Esophagus (tissue), 2 donors: ENCODE results near the gene TMEM30A. TPM values are rescaled to one million over a fixed set of nuclear protein-coding genes. Genes with fewer than 3 reads are reported as not detected.

ENCODE experiments used
- H3K27ac ChIP-seq, 2 donors: one replicate each; pipeline ENCODE4 v1.5.1; 2013; ENCODE audit warnings: low read depth in 2 of 2, mild to moderate bottlenecking in 2 of 2, inconsistent platforms in 1 of 2, low read length in 1 of 2, moderate library complexity in 1 of 2
- H3K27me3 ChIP-seq, 2 donors: one replicate each; pipeline ENCODE4 v1.6.1; 2013; ENCODE audit warnings: low read length in 2 of 2, control low read depth in 1 of 2, mild to moderate bottlenecking in 1 of 2; ENCODE audit not compliant: insufficient read depth in 2 of 2, control insufficient read depth in 1 of 2
- H3K36me3 ChIP-seq, 2 donors: one replicate each; pipeline ENCODE4 v1.6.1; 2013; ENCODE audit warnings: low read length in 1 of 2; ENCODE audit not compliant: control insufficient read depth in 2 of 2, insufficient read depth in 2 of 2
- H3K4me1 ChIP-seq, 2 donors: one replicate each; pipeline ENCODE4 v1.6.1; 2013; ENCODE audit warnings: low read length in 1 of 2; ENCODE audit not compliant: control insufficient read depth in 2 of 2, insufficient read depth in 2 of 2
- H3K4me3 ChIP-seq, 2 donors: one replicate each; pipeline ENCODE4 v1.5.1; 2013; ENCODE audit warnings: low read length in 2 of 2, mild to moderate bottlenecking in 2 of 2, low read depth in 1 of 2, moderate library complexity in 1 of 2
- H3K9me3 ChIP-seq, 2 donors: one replicate each; pipeline ENCODE4 v1.6.1; 2013; ENCODE audit warnings: mild to moderate bottlenecking in 2 of 2, low read depth in 1 of 2, low read length in 1 of 2, moderate library complexity in 1 of 2; ENCODE audit not compliant: control insufficient read depth in 2 of 2, insufficient read depth in 1 of 2
- WGBS, 2 donors: extraction: QIAGEN DNeasy Blood & Tissue Kit; methylation state at CpG; one replicate each; pipeline ENCODE4 v1.1.7; 2013; 5-methylcytosine and 5-hydroxymethylcytosine counted together
- polyA plus RNA-seq, 2 donors: library from polyadenylated mRNA; stranded (reverse); fragments of 200-250 nt; gene quantifications; one replicate each; pipeline ENCODE4 v1.2.3, GENCODE V29; 2013
- donor health status: healthy with polysubstance abuse.
- donor health status: Bipolar disorder and iron deficiency.

The TMEM30A gene
- polyA plus RNA-seq, 2 donors = 27.4 to 32.9 TPM

DNA sequence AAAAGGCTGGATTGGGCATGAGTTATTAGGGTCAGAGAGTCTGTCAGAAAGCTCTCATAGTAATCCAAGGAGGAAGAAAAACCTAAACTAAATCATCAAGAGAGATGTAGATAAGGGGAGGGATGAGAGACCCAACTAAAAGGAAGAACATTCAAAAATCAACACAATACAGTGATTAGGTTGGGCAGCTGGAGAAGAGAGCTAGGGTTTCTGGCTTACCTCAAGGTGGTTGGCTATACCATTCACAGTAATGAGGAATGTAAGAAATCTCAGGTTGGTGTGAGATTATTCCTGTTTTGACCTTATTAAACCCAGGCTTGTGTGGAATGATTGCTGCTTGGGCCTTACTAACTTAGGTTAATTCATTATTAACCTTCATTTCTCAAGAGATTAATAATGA lies 34.8 kb downstream of the TMEM30A start:
- Histone ChIP-seq H3K9me3 (no peaks in the 10 kb centered on the region), H3K4me1 (no peaks in the 10 kb centered on the region), H3K4me3 (no peak overlapping the region), H3K36me3 (no peaks in the 10 kb centered on the region), H3K27ac (no peak overlapping the region), H3K27me3 (no peaks in the 10 kb centered on the region)

DNA sequence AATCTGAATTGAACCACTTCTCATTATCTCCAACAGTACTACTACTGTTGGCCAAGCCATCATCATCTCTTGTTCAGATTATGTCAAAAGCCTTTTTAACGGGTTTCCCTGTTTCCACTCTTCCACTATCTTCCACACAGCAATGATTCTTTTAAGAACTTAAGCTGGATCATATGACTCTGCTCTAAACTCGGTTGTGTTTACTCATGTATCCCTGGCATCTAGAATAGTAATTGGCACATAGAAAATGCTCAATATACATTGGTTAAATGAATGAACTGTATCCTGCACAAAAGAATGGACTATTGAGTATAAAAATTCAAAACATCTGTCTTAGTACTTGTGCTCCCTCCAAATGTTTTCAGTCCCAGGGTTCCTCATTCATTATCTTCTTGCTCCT lies 38.2 kb downstream of the TMEM30A start:
- 53 to 54% methylated on average over 2 of the region's 2 CpGs for WGBS, 2 donors
- Histone ChIP-seq H3K9me3 (no peaks in the 10 kb centered on the region), H3K27me3 (no peaks in the 10 kb centered on the region), H3K27ac (no peak overlapping the region), H3K36me3 (no peaks in the 10 kb centered on the region), H3K4me3 (no peak overlapping the region), H3K4me1 (peaks cover 0 to 5% of the 10 kb centered on the region in 2 donors)

DNA sequence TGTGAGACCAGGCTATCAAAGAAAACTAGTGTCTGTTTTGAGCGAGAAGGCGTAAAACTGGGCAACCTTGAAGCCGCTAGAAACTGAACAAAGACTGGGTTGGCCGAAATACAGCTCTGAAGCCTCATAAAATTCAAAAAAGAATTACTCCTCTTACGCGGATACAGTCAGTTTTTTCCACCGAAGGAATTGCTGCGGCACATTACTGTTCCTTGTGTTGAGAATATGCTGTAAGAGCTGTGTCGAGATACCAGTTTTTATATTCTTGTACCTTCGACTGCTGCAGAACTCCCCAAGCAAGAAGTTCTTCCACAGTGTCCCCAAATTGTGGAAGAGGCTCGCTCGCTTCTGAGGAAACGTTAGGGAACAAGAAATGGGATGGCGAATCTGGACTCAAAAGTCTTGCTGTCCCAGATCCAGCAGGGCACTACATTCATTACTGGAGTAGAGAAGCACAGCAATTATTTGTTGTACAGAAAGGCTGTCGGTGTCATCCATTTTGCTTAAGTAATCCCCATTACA lies 40.5 kb downstream of the TMEM30A start:
- H3K4me3 ChIP-seq = peak overlapping the region; percentile 71 to 98
- peaks cover under 1 to 1% of the 10 kb centered on the region in 2 donors for H3K36me3 ChIP-seq
- 15 to 21% methylated on average over 15 of the region's 15 CpGs for WGBS, 2 donors
- peaks cover 0 to 5% of the 10 kb centered on the region in 2 donors for H3K4me1 ChIP-seq
- H3K27ac ChIP-seq = peak overlapping the region; percentile 85 to 99
- H3K9me3 ChIP-seq = no peaks in the 10 kb centered on the region
- no peaks in the 10 kb centered on the region for H3K27me3 ChIP-seq

DNA sequence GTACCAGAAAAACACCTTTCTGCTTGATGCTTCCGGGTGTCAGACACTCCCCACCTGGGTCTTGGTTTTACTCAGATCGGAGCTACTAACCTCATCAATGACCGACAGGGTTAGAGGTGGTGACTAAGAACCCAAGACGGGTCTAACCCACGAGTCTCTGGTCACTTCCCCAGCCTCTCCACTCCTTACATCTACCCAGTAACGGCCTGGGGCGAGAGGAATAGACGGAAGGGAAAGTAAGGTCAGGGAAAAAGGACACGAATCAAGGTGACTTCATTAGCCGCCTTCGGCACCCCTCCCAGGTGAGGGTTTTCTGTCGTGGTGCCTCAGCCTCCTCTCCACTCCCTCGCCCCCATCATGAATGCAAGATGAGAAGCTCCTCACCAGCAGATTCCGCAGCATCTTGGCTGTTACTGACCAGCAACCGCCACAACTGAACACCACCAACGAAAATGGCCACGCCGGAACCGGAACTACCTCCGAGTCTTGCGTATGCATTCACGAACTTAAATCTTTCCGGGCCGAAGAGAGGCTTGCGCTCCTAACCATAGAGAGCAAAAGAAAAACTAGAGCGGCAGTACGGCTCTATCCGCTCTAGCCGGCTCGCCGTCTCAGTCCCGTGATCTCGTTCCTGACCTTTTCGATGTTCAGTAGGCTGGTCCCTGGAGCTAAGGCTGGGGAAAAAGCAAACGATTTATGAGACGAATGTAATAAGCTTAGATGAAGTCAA lies 41.1 kb downstream of the TMEM30A start, which contains the start of gene COX7A2:
Gene COX7A2 (minus strand): TSS at position 469 of the 730 bp plus-strand sequence. CDS start 67 bp downstream, at position 402.
- H3K4me3 ChIP-seq = peak within 1 kb of the TSS; percentile 71 to 98
- H3K4me1 ChIP-seq = peaks cover 0 to 5% of the 10 kb centered on the region in 2 donors
- no peaks in the 10 kb centered on the region for H3K9me3 ChIP-seq
- H3K36me3 ChIP-seq = peaks cover 5 to 6% of the 10 kb centered on the region in 2 donors
- whole genome bisulfite sequencing, 2 donors = 0% methylated on average over 36 of the region's 36 CpGs
- H3K27ac ChIP-seq = peak within 1 kb of the TSS; percentile 85 to 99
- H3K27me3 ChIP-seq = no peaks in the 10 kb centered on the region

DNA sequence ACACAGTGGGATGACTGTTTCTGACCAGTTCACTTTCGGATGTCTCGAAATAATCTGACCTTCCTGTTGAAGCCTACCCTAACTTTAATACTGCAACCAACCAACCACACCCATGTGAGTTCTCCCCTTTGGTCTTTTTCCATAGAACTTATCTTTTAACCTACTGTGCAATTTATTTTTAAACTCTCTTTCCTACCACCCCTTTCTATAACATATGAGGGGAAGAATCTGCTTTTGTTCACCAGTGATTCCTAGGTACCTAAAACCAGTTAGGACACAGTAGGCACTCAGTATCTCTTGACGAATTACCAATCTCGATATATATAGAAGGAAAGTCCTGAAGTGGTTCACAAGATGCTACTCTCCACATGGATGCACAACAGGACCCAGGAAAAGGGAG lies 48.0 kb downstream of the TMEM30A start:
- H3K4me1 ChIP-seq = no peaks in the 10 kb centered on the region
- 92% methylated on average over 4 of the region's 4 CpGs for WGBS, 2 donors
- no peaks in the 10 kb centered on the region for H3K9me3 ChIP-seq
- peaks cover 8 to 9% of the 10 kb centered on the region in 2 donors for H3K36me3 ChIP-seq
- H3K4me3 ChIP-seq = no peak overlapping the region
- no peak overlapping the region for H3K27ac ChIP-seq
- no peaks in the 10 kb centered on the region for H3K27me3 ChIP-seq

DNA sequence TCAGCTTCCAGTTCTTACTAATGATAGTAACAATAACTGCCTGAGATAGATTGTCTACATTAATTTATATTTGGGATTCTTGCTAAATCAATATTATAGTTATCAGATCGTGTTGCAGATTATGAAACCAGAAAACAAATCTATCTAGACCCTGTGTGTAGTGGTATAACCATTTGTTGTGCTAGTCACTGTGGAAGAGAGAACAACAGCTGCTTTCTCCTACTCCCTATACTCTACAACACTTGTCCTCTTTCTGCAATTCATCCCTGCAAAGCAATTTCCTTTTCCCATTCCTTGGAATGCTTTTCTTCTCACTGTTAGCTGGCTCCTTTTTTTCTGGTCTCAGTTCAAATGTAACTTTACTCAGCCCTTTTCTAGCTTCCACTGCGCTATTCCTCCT lies 49.3 kb downstream of the TMEM30A start:
- Histone ChIP-seq H3K27me3 (no peaks in the 10 kb centered on the region), H3K36me3 (peaks cover 8 to 9% of the 10 kb centered on the region in 2 donors), H3K9me3 (no peaks in the 10 kb centered on the region), H3K27ac (no peak overlapping the region), H3K4me3 (no peak overlapping the region), H3K4me1 (no peaks in the 10 kb centered on the region)
- 86 to 88% methylated on average over 2 of the region's 2 CpGs for WGBS, 2 donors

DNA sequence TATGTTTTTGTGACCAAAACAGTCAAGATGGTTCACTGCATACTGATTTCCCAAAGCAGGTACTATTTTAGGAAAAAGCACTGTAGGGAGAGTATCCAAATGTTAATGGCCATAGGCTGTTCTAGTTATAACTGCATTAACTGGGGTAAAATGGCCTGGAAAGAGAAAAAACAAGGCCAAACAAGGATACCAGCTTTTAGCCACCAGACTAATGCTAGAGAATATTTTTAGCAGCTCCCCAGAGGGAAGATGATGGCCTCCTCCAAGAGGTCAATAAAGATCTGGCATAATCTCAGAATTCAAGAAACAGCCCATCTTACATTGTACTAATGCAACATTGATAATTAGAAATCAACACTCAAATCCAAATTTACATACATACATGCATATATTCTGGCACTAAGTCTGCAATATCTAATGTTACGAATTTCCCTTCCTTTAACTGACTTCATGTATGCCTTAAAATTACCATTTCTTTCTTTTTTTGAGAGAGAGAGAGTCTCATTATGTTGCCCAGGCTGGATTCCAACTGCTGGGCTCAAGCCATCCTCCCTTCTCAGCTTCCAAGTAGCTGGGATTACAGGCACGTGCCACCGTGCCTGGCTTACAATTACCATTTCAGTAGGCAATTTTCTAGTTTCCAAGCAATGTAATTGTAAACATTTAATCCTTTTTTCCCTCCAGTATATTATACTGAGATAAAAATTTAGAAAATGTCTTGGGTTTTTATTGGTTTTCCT lies 50.3 kb downstream of the TMEM30A start:
- no peaks in the 10 kb centered on the region for H3K9me3 ChIP-seq

DNA sequence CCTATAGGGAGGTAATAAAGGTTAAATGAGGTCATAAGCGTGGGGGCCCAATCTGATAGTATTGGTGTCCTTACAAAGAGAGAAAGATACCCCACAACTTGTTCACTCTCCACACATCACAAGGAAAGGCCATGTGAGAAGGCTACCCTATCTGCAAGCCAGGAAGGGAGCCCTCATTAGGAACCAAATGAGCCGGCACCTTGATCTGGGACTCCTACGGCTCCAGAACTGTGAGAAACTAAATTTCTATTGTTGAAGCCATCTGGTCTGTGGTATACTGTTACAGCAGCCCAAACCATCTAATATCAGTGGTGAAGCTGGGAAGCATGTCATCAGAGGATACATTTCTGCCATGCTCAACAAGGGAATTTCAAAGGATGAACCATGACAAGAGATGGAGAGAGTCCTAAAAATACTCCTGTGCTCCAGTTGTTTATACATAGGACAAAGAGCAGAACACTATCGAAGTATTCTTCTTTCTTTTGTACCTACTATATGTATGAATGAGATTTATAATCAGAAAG lies 51.4 kb downstream of the TMEM30A start:
- 89 to 93% methylated on average over 4 of the region's 4 CpGs for WGBS, 2 donors
- no peak overlapping the region for H3K4me3 ChIP-seq
- H3K27ac ChIP-seq = no peak overlapping the region
- no peaks in the 10 kb centered on the region for H3K4me1 ChIP-seq
- no peaks in the 10 kb centered on the region for H3K9me3 ChIP-seq
- no peaks in the 10 kb centered on the region for H3K27me3 ChIP-seq
- H3K36me3 ChIP-seq = peaks cover 2 to 4% of the 10 kb centered on the region in 2 donors

More for the DNA sequence above, 50.3 kb downstream of the TMEM30A start:
- Histone ChIP-seq H3K4me1 (no peaks in the 10 kb centered on the region), H3K27ac (no peak overlapping the region), H3K4me3 (no peak overlapping the region), H3K27me3 (no peaks in the 10 kb centered on the region), H3K36me3 (peaks cover 8 to 9% of the 10 kb centered on the region in 2 donors)
- 47 to 57% methylated on average over 3 of the region's 3 CpGs for WGBS, 2 donors

DNA sequence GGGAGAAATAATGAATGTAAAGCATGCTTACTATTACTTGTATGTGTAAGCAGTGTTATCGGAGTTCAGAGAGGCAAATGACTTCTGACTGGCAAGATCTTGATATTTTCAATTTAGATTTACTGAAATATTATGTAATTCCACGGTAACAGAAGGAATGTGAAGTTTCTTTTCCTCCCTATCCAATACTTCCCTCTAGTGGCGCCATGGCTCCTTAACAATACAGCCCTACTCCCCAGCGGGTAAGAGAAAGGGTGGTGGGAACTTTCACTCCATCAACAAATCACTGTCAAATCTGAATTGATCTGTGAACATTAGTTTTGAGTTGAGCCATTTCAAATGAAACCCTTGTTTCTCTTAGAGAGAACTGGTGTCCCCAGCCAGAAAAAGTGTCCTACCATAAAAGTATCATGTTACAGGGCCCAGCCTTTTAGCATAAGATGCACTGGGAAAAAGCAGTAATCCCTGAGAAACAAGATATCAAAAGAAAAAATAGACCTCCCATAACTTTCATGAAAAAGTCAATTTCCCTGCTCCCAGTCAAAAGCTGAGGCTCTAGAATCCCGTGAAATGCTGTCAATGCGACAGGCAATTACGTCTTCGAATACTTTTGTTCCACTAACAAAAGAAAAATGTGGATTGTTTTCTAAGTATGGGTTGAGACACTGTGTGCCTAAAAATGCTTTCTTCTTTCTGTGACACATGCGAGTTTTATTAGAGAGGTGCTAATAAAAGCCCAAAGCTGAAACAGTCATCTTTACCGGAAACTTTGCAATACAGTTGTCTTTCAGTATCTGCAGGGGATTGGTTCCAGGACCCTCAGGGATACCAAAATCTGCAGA lies 53.9 kb downstream of the TMEM30A start:
- Histone ChIP-seq H3K4me1 (no peaks in the 10 kb centered on the region), H3K4me3 (no peak overlapping the region), H3K27me3 (no peaks in the 10 kb centered on the region), H3K9me3 (no peaks in the 10 kb centered on the region), H3K27ac (no peak overlapping the region), H3K36me3 (no peaks in the 10 kb centered on the region)
- WGBS, 2 donors = 57 to 58% methylated on average over 10 of the region's 10 CpGs
